Measurements from ENCODE around the gene TBC1D22A.

Gene TBC1D22A

DNA sequence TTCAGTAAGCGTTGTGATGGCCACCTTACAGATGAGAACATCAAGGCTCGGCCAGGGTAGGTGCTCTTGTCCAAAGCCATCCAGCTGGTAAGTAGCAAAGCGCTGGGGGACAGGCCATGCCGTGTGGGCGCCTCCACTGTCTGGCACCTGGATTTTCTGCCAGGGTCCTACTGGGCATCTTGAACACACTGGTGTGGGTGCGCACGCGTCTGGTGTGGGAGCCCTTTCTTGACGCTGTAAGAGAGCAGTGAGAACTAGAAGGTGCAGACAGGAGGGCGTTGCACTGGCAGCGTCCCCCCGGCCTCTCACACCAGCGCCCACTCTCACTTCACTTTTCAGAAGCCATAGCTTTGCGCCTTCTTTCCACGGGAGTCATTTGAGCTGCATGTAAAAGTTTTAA lies 296.6 kb downstream of the TBC1D22A start:
- TF ChIP-seq, protein P1, sequence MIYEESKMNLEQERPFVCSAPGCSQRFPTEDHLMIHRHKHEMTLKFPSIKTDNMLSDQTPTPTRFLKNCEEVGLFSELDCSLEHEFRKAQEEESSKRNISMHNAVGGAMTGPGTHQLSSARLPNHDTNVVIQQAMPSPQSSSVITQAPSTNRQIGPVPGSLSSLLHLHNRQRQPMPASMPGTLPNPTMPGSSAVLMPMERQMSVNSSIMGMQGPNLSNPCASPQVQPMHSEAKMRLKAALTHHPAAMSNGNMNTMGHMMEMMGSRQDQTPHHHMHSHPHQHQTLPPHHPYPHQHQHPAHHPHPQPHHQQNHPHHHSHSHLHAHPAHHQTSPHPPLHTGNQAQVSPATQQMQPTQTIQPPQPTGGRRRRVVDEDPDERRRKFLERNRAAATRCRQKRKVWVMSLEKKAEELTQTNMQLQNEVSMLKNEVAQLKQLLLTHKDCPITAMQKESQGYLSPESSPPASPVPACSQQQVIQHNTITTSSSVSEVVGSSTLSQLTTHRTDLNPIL (CRISPR knock-in tag; IDR thresholded peaks at IDR 0.05; ENCODE audit: low read depth) = no peak
- TF ChIP-seq OSR1 (CRISPR knock-in tag; IDR thresholded peaks at IDR 0.05) (no peak), CSDC2 (CRISPR knock-in tag; IDR thresholded peaks at IDR 0.05) (no peak), PPARA (CRISPR knock-in tag; IDR thresholded peaks at IDR 0.05; ENCODE audit: borderline replicate concordance) (no peak), SNAI2 (CRISPR knock-in tag; IDR thresholded peaks at IDR 0.05) (no peak), ZNF70 (CRISPR knock-in tag; IDR thresholded peaks at IDR 0.05) (no peak), ZFP30 (CRISPR knock-in tag; IDR thresholded peaks at IDR 0.05) (no peak), ZNF8 (CRISPR knock-in tag; IDR thresholded peaks at IDR 0.05) (no peak), ZNF565 (CRISPR knock-in tag; conservative IDR thresholded peaks at IDR 0.05; ENCODE audit: low read depth) (no peak), ISL1 (CRISPR knock-in tag; IDR thresholded peaks at IDR 0.05) (no peak), BACH2 (CRISPR knock-in tag; IDR thresholded peaks at IDR 0.05; ENCODE audit: borderline replicate concordance) (no peak), ZC3H10 (CRISPR knock-in tag; IDR thresholded peaks at IDR 0.05) (no peak)
- TF ChIP-seq, protein P2, sequence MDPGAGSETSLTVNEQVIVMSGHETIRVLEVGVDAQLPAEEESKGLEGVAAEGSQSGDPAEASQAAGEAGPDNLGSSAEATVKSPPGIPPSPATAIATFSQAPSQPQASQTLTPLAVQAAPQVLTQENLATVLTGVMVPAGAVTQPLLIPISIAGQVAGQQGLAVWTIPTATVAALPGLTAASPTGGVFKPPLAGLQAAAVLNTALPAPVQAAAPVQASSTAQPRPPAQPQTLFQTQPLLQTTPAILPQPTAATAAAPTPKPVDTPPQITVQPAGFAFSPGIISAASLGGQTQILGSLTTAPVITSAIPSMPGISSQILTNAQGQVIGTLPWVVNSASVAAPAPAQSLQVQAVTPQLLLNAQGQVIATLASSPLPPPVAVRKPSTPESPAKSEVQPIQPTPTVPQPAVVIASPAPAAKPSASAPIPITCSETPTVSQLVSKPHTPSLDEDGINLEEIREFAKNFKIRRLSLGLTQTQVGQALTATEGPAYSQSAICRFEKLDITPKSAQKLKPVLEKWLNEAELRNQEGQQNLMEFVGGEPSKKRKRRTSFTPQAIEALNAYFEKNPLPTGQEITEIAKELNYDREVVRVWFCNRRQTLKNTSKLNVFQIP (CRISPR knock-in tag; IDR thresholded peaks at IDR 0.05; ENCODE audit: borderline replicate concordance, low read depth) = no peak
- TF ChIP-seq, protein P3, sequence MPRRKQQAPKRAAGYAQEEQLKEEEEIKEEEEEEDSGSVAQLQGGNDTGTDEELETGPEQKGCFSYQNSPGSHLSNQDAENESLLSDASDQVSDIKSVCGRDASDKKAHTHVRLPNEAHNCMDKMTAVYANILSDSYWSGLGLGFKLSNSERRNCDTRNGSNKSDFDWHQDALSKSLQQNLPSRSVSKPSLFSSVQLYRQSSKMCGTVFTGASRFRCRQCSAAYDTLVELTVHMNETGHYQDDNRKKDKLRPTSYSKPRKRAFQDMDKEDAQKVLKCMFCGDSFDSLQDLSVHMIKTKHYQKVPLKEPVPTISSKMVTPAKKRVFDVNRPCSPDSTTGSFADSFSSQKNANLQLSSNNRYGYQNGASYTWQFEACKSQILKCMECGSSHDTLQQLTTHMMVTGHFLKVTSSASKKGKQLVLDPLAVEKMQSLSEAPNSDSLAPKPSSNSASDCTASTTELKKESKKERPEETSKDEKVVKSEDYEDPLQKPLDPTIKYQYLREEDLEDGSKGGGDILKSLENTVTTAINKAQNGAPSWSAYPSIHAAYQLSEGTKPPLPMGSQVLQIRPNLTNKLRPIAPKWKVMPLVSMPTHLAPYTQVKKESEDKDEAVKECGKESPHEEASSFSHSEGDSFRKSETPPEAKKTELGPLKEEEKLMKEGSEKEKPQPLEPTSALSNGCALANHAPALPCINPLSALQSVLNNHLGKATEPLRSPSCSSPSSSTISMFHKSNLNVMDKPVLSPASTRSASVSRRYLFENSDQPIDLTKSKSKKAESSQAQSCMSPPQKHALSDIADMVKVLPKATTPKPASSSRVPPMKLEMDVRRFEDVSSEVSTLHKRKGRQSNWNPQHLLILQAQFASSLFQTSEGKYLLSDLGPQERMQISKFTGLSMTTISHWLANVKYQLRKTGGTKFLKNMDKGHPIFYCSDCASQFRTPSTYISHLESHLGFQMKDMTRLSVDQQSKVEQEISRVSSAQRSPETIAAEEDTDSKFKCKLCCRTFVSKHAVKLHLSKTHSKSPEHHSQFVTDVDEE (CRISPR knock-in tag; IDR thresholded peaks at IDR 0.05) = no peak
- ATAC-seq = no peak

DNA sequence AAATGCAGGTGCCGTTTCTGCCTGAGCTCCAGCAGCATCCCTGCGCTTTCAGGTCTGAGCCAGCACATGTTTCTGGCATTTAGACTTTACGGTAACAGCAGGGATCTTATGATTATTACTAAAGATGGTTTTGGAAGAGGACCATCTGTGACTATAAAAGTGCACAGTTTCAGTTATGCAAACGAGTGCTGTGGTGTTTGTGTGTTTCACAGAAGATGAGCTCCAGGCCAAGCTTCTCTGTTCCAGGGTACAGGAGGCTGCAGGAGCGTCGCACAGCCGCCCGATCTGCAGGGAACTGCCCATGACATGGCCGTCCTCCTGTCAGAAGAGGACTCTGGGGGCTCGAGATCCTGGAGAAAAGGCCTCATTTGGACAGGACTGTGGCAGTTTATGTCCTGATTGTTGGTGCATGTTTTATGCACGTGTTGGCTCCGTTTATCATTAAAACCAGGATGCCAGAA lies 297.3 kb downstream of the TBC1D22A start:
- TF ChIP-seq ISL1 (CRISPR knock-in tag; IDR thresholded peaks at IDR 0.05) (no peak), ZFP30 (CRISPR knock-in tag; IDR thresholded peaks at IDR 0.05) (no peak)
- TF ChIP-seq, protein P4, sequence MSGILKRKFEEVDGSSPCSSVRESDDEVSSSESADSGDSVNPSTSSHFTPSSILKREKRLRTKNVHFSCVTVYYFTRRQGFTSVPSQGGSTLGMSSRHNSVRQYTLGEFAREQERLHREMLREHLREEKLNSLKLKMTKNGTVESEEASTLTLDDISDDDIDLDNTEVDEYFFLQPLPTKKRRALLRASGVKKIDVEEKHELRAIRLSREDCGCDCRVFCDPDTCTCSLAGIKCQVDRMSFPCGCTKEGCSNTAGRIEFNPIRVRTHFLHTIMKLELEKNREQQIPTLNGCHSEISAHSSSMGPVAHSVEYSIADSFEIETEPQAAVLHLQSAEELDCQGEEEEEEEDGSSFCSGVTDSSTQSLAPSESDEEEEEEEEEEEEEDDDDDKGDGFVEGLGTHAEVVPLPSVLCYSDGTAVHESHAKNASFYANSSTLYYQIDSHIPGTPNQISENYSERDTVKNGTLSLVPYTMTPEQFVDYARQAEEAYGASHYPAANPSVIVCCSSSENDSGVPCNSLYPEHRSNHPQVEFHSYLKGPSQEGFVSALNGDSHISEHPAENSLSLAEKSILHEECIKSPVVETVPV (CRISPR knock-in tag; IDR thresholded peaks at IDR 0.05) = no peak

DNA sequence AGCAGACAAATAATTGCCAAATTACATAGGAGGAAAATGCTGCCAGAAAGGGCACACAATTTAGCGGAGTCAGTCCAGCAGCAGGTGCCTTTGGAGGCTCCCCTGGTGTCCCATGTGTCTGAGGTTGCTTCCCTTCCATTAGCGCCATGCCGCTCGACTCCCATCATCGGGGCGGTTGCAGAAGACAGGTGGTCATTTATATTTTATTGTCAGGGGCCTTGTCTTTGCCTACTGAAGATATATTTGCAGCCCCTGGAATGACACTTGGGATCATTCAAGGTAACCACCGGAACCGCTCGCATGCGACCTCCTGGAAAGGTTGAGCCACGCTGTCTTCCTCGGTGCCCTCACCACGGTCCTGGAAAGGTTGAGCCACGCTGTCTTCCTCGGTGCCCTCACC lies 298.3 kb downstream of the TBC1D22A start:
- no peak for ATAC-seq
- TF ChIP-seq TOX (CRISPR knock-in tag; IDR thresholded peaks at IDR 0.05; ENCODE audit: borderline replicate concordance) (no peak), ZFP3 (CRISPR knock-in tag; IDR thresholded peaks at IDR 0.05) (no peak), ZNF8 (CRISPR knock-in tag; IDR thresholded peaks at IDR 0.05) (no peak), ESRRG (CRISPR knock-in tag; IDR thresholded peaks at IDR 0.05) (no peak), ISL1 (CRISPR knock-in tag; IDR thresholded peaks at IDR 0.05) (no peak), PPARA (CRISPR knock-in tag; IDR thresholded peaks at IDR 0.05; ENCODE audit: borderline replicate concordance) (no peak), ZFP30 (CRISPR knock-in tag; IDR thresholded peaks at IDR 0.05) (no peak), ZC3H10 (CRISPR knock-in tag; IDR thresholded peaks at IDR 0.05) (no peak)
- TF ChIP-seq, protein P5, sequence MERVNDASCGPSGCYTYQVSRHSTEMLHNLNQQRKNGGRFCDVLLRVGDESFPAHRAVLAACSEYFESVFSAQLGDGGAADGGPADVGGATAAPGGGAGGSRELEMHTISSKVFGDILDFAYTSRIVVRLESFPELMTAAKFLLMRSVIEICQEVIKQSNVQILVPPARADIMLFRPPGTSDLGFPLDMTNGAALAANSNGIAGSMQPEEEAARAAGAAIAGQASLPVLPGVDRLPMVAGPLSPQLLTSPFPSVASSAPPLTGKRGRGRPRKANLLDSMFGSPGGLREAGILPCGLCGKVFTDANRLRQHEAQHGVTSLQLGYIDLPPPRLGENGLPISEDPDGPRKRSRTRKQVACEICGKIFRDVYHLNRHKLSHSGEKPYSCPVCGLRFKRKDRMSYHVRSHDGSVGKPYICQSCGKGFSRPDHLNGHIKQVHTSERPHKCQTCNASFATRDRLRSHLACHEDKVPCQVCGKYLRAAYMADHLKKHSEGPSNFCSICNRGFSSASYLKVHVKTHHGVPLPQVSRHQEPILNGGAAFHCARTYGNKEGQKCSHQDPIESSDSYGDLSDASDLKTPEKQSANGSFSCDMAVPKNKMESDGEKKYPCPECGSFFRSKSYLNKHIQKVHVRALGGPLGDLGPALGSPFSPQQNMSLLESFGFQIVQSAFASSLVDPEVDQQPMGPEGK (CRISPR knock-in tag; IDR thresholded peaks at IDR 0.05; ENCODE audit: borderline replicate concordance) = no peak

More for the DNA sequence above, 297.3 kb downstream of the TBC1D22A start:
- ATAC-seq = no peak

DNA sequence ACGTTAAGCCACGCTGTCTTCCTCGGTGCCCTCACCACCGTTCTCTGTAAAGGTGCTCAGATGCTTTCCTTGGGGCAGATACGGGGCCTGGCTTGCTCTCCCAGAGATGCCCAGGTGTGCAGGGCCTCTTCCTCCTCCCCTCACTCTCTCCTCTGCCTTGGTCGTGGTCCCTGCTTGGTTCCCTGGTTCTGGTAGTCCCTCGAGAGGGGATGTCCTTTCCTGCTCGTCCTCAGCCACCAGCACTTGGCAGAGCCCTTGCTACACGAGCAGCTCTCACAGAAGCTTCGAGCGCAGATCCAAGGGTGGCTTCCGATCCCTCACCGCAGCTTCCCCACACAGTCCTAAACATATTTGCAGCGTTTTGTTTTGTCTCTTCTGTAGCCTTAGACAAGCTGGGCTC lies 298.8 kb downstream of the TBC1D22A start:
- TF ChIP-seq ZNF70 (CRISPR knock-in tag; IDR thresholded peaks at IDR 0.05) = no peak
- TF ChIP-seq, protein P4 (CRISPR knock-in tag; IDR thresholded peaks at IDR 0.05) = no peak
- no peak for TF ChIP-seq PPARA (CRISPR knock-in tag; IDR thresholded peaks at IDR 0.05; ENCODE audit: borderline replicate concordance)
- TF ChIP-seq SNAI2 (CRISPR knock-in tag; IDR thresholded peaks at IDR 0.05) = no peak
- no peak for TF ChIP-seq OSR1 (CRISPR knock-in tag; IDR thresholded peaks at IDR 0.05)
- no peak for ATAC-seq
